Measurements from ENCODE around the gene TLE4. TPM values are rescaled to one million over a fixed set of nuclear protein-coding genes. Genes with fewer than 3 reads are reported as not detected.

Gene TLE4
- total and polyA plus RNA-seq, 2 of the 13 experiments (the other 11 are each of a cell fraction or from before 2014, with no cell fraction given): 2.0 to 2.3 TPM

GRCh38 chr9:79672891-79673290 is 101.1 kb downstream of the TLE4 start (continued):
- TF ChIP-seq JARID2 (CRISPR knock-in tag; IDR thresholded peaks at IDR 0.05; ENCODE audit: insufficient replicate concordance): no peak
- TF ChIP-seq ZNF503 (CRISPR knock-in tag; IDR thresholded peaks at IDR 0.05): no peak
- no peak for TF ChIP-seq CREB1 (IDR thresholded peaks at IDR 0.05)
- no peak for TF ChIP-seq CREB1 (CRISPR knock-in tag; IDR thresholded peaks at IDR 0.05)
- no peak for TF ChIP-seq PHF21A (CRISPR knock-in tag; IDR thresholded peaks at IDR 0.05)
- no peak for TF ChIP-seq PATZ1 (CRISPR knock-in tag; IDR thresholded peaks at IDR 0.05)
- no peak for TF ChIP-seq EEA1 (CRISPR knock-in tag; IDR thresholded peaks at IDR 0.05; ENCODE audit: borderline replicate concordance)
- TF ChIP-seq ZNF441 (CRISPR knock-in tag; IDR thresholded peaks at IDR 0.05; ENCODE audit: borderline replicate concordance): no peak
- no peak for TF ChIP-seq KDM5A (IDR thresholded peaks at IDR 0.05; ENCODE audit: borderline replicate concordance, low read length)
- no peak for TF ChIP-seq TGIF2 (CRISPR knock-in tag; IDR thresholded peaks at IDR 0.05)

- BruUV-seq (replicated peaks): no TSS peak
- no peak overlapping the region for H3K9ac ChIP-seq (ENCODE audit: insufficient read depth, low read depth, low read length)
- in situ Hi-C loops (cut with HindIII; ENCODE audit: extremely low pct_ligation_motif_present, low pct_unique_long_range_greater_than_20kb): no loop called here
- no peaks in the 10 kb centered on the region for H3K36me3 ChIP-seq (replicated peaks in 1 of 2; ENCODE audit: control insufficient read depth in 1 of 2, insufficient read depth in 2 of 2, low read length in 2 of 2)
- ChIA-PET CTCF (ENCODE audit: low intra/inter-chr PET ratio, low total read pairs) (no interaction called here), POLR2A (no interaction called here)
- ATAC-seq (no peak), FAIRE-seq (no peak), DNase-seq (ENCODE audit: low spot score) (no peak)
- WGBS (ENCODE audit: low lambda C conversion rate): 45% methylated on average over 3 of the region's 3 CpGs
- H3K4me2 ChIP-seq (ENCODE audit: low read depth, low read length): no peak overlapping the region
- H3K79me2 ChIP-seq (ENCODE audit: insufficient read depth, low read length): no peaks in the 10 kb centered on the region
- no peaks in the 10 kb centered on the region for H3K4me1 ChIP-seq (ENCODE audit: insufficient read depth, low read length)
- H3K9me3 ChIP-seq (ENCODE audit: low read length): 0 out of 2 replicates have a peak, but pooled peaks cover 13% of the 10 kb centered on the region
- no peaks in the 10 kb centered on the region for H4K20me1 ChIP-seq (ENCODE audit: insufficient read depth, low read length)
- no peak overlapping the region for H3K27ac ChIP-seq (ENCODE audit: extremely low read length, insufficient read depth, low read length)
- intact Hi-C loops (cut with micrococcal nuclease; ENCODE audit: unreplicated experiment): loop anchor here (5.0 kb wide), 1 partner anchor 101 kb away; the partner anchor contains the start of gene TLE4
- H2AFZ ChIP-seq (ENCODE audit: low read length): no peak overlapping the region
- H3K4me3 ChIP-seq (replicated peaks in 1 of 3; ENCODE audit: insufficient read depth in 1 of 3, low read depth in 2 of 3, low read length in 3 of 3): no peak overlapping the region
- no peaks in the 10 kb centered on the region for H3K27me3 ChIP-seq (ENCODE audit: control insufficient read depth in 1 of 2, insufficient read depth in 2 of 2, low read length in 2 of 2)
- TF ChIP-seq NFATC3 (CRISPR knock-in tag; IDR thresholded peaks at IDR 0.05) (no peak), PHB2 (IDR thresholded peaks at IDR 0.05; ENCODE audit: partially characterized antibody) (no peak), ZNF136 (CRISPR knock-in tag; IDR thresholded peaks at IDR 0.05; ENCODE audit: low read depth) (no peak), ZNF646 (CRISPR knock-in tag; IDR thresholded peaks at IDR 0.05) (no peak)
These were observed 101.8 kb downstream of the TLE4 start for GRCh38 chr9:79673614-79674013.

Data from HepG2 (cell line).